OCI-LY3 (cell line): ENCODE measurements around the gene ABLIM3.

ENCODE experiments used
- H2AFZ ChIP-seq: fragments of 200-600, 300-600 bp; shearing (Covaris generic); 2 replicates; pipeline ENCODE4 v1.6.0; 2014; ENCODE audit warnings: antibody characterized with exemption, low read depth, low read length
- H3K27ac ChIP-seq: fragments of 200-600, 300-600 bp; sonication (generic); 2 replicates; pipeline ENCODE4 v1.5.1; 2014; ENCODE audit warnings: mild to moderate bottlenecking, low read length, moderate library complexity, mixed read lengths
- H3K27me3 ChIP-seq: fragments of 200-600, 300-600 bp; sonication (generic); 2 replicates; pipeline ENCODE4 v1.6.1; 2014; ENCODE audit warnings: low read depth, low read length, mixed read lengths
- H3K36me3 ChIP-seq: fragments of 200-600, 300-600 bp; sonication (generic); replicated peaks from 2 replicates; pipeline ENCODE3; 2014; ENCODE audit warnings: low read depth, low read length, mixed read lengths
- H3K4me1 ChIP-seq: fragments of 300-600, 200-600 bp; sonication (generic); 2 replicates; pipeline ENCODE4 v1.6.1; 2014; ENCODE audit warnings: low read length, mixed read lengths
- H3K4me2 ChIP-seq: fragments of 200-600, 300-600 bp; sonication (generic); 2 replicates; pipeline ENCODE4 v1.6.1; 2014; ENCODE audit warnings: low read length, mixed read lengths
- H3K4me3 ChIP-seq: fragments of 300-600, 200-600 bp; sonication (generic); 2 replicates; pipeline ENCODE4 v1.5.1; 2014; ENCODE audit warnings: antibody characterized with exemption, mild to moderate bottlenecking, low read length, moderate library complexity
- H3K79me2 ChIP-seq: fragments of 300-600, 200-600 bp; shearing (Covaris generic); 2 replicates; pipeline ENCODE4 v1.6.1; 2014; ENCODE audit warnings: mild to moderate bottlenecking, low read length, mixed read lengths
- H3K9ac ChIP-seq: fragments of 300-600, 200-600 bp; shearing (Covaris generic); 2 replicates; pipeline ENCODE4 v1.6.0; 2014; ENCODE audit warnings: mild to moderate bottlenecking, low read length, moderate library complexity
- H3K9me3 ChIP-seq: fragments of 200-600, 300-600 bp; shearing (Covaris generic); 2 replicates; pipeline ENCODE4 v1.6.1; 2014; ENCODE audit warnings: low read length, mixed read lengths; ENCODE audit not compliant: insufficient read depth
- H4K20me1 ChIP-seq: fragments of 200-600, 300-600 bp; sonication (generic); 2 replicates; pipeline ENCODE4 v1.6.1; 2016; ENCODE audit warnings: low read length, mixed read lengths; ENCODE audit not compliant: insufficient read depth
- EZH2phosphoT487 ChIP-seq: fragments of 200-600 bp; shearing (Covaris generic); IDR thresholded peaks from 2 replicates; pipeline ENCODE4 v1.6.1; 2018; ENCODE audit warnings: antibody characterized with exemption, mixed run types, low read depth
- TF ChIP-seq, protein P1 (sequence below): fragments of 200-600, 300-600 bp; sonication (generic); IDR thresholded peaks from 2 replicates; pipeline ENCODE4 v1.5.1; 2014; ENCODE audit warnings: antibody characterized with exemption, low read length, low read depth

Gene ABLIM3

DNA sequence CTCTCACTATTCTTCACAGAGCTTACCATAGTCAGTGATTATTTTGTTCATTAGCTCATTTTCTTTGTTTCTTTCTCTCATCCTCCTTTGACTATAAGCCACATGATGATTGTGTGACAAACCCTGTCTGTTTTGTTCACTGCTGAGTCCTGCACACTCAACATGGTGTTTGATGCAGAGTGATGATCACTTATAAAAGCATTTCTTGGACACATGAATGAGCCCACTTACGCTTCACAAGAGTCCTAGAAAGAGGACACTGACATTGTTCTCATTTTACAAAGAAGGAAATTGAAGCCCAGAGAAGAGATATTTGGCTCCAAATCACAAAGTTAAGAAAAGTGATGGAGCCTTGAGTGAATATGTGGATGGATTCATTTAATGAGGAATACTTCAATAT is 13.4 kb downstream of the ABLIM3 start:
- Histone ChIP-seq H3K9ac (no peak overlapping the region), H3K9me3 (no peaks in the 10 kb centered on the region), H3K36me3 (no peaks in the 10 kb centered on the region), H3K27me3 (0 out of 2 replicates have a peak, but pooled peaks cover 4% of the 10 kb centered on the region), H3K4me3 (no peak overlapping the region), H4K20me1 (no peaks in the 10 kb centered on the region), H3K79me2 (no peaks in the 10 kb centered on the region), H3K4me2 (no peak overlapping the region), H2AFZ (no peak overlapping the region), H3K27ac (no peak overlapping the region), H3K4me1 (0 out of 2 replicates have a peak, but pooled peaks cover 3% of the 10 kb centered on the region)
- TF ChIP-seq, protein P1, sequence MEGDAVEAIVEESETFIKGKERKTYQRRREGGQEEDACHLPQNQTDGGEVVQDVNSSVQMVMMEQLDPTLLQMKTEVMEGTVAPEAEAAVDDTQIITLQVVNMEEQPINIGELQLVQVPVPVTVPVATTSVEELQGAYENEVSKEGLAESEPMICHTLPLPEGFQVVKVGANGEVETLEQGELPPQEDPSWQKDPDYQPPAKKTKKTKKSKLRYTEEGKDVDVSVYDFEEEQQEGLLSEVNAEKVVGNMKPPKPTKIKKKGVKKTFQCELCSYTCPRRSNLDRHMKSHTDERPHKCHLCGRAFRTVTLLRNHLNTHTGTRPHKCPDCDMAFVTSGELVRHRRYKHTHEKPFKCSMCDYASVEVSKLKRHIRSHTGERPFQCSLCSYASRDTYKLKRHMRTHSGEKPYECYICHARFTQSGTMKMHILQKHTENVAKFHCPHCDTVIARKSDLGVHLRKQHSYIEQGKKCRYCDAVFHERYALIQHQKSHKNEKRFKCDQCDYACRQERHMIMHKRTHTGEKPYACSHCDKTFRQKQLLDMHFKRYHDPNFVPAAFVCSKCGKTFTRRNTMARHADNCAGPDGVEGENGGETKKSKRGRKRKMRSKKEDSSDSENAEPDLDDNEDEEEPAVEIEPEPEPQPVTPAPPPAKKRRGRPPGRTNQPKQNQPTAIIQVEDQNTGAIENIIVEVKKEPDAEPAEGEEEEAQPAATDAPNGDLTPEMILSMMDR = no peak
- TF ChIP-seq EZH2phosphoT487 = no peak

DNA sequence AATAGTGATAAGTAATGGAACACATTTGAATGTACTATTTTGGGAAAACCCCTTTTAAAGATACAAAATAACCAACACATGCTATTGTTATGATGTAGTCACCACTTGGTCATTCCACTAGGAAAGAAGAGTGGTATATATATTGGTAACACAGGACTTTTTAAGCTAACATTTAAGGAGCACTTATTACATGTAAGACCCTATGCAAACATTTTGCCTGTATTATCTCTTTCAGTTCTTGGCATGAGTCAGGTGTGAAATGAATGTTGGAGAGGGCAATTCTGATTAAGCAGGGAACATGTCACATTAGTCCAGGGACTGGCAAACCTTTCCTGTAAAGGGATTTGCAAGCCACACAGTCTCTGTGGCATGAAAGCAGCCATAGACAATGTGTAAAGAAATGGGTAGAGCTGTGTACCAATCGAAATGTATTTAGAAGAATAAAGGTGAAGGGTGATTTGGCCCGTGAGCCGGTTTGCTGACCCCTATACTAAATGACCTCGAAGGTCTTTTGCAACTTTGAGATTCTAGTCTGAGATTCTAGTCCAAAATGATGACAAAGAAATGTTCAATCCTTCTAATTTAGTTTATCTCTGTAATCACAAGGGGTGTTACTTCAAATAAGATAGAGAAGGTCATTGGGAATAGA is 15.3 kb downstream of the ABLIM3 start:
- H2AFZ ChIP-seq = no peak overlapping the region
- no peak overlapping the region for H3K27ac ChIP-seq
- no peaks in the 10 kb centered on the region for H3K36me3 ChIP-seq
- H3K9ac ChIP-seq = no peak overlapping the region
- H3K4me1 ChIP-seq = 0 out of 2 replicates have a peak, but pooled peaks cover 3% of the 10 kb centered on the region
- TF ChIP-seq, protein P1 = no peak
- H3K79me2 ChIP-seq = no peaks in the 10 kb centered on the region
- no peaks in the 10 kb centered on the region for H3K9me3 ChIP-seq
- peaks cover under 1% of the 10 kb centered on the region; the same call in 1 of the 2 replicates for H3K27me3 ChIP-seq
- no peak overlapping the region for H3K4me3 ChIP-seq
- H3K4me2 ChIP-seq = no peak overlapping the region
- H4K20me1 ChIP-seq = no peaks in the 10 kb centered on the region

DNA sequence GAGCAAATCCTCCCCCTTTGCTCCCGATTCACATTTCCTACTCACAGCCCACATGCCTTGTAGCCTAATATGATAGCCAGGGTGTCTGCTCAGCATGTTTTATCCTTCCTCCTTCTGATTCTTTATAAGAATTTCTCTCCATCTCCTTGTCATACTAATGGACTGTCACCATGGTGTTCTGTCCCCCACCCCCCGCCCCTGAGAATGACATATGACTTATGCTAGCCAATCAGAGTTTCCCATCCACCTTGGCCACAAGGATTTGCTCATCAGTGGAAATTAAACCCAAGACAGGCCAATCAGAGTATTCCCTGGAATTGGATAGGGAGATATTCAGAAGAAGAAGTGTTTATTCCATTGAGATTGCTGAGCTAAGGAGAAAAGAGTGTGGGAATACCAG is 16.0 kb downstream of the ABLIM3 start:
- H3K9me3 ChIP-seq = no peaks in the 10 kb centered on the region
- H3K27ac ChIP-seq = no peak overlapping the region
- TF ChIP-seq EZH2phosphoT487 = no peak
- TF ChIP-seq, protein P1 = no peak
- no peak overlapping the region for H3K4me3 ChIP-seq
- no peak overlapping the region for H3K9ac ChIP-seq
- no peaks in the 10 kb centered on the region for H3K36me3 ChIP-seq
- H3K4me2 ChIP-seq = no peak overlapping the region
- no peaks in the 10 kb centered on the region for H3K79me2 ChIP-seq
- peaks cover 7% of the 10 kb centered on the region for H3K4me1 ChIP-seq
- H4K20me1 ChIP-seq = no peaks in the 10 kb centered on the region
- no peaks in the 10 kb centered on the region; the same call in 1 of the 2 replicates for H3K27me3 ChIP-seq
- no peak overlapping the region for H2AFZ ChIP-seq

DNA sequence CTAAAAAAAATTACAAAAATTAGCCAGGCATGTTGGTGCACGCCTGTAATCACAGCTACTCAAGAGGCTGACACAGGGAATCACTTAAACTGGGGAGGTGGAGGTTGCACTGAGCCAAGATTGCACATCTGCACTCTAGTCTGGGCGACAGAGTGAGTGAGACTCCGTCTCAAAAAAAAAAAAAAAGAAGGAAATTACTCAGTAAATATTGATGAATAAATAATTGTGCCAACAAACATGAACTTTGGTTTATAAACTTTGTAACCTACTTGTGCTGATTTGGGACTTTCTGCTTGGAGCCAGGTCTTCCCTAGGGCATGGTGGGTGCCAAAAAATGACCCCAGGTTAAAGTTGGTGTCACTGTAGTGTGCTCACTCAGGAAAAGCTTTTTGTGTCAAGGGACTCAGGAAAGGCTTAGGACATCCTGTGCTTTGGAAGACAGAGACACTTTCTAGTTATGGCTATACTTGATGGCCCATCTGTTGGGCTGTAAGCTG is 19.0 kb downstream of the ABLIM3 start:
- no peak overlapping the region for H3K4me2 ChIP-seq
- H3K36me3 ChIP-seq = no peaks in the 10 kb centered on the region
- TF ChIP-seq, protein P1 = no peak
- no peak for TF ChIP-seq EZH2phosphoT487
- no peaks in the 10 kb centered on the region for H3K9me3 ChIP-seq
- H3K79me2 ChIP-seq = no peaks in the 10 kb centered on the region
- H3K4me3 ChIP-seq = no peak overlapping the region
- peaks cover 13% of the 10 kb centered on the region for H3K4me1 ChIP-seq
- H3K9ac ChIP-seq = no peak overlapping the region
- H2AFZ ChIP-seq = no peak overlapping the region
- H3K27ac ChIP-seq = no peak overlapping the region
- no peaks in the 10 kb centered on the region for H4K20me1 ChIP-seq
- H3K27me3 ChIP-seq = peaks cover under 1% of the 10 kb centered on the region; the same call in 1 of the 2 replicates
